Measurements from ENCODE around the gene LGR4.

GRCh38 chr11:27456795-27457329, 15.7 kb downstream of the LGR4 start:
- TF ChIP-seq TRIM28 (IDR thresholded peaks at IDR 0.05; ENCODE audit: borderline replicate concordance, low read length) (no peak), ZNF138 (tag by site-specific recombination; IDR thresholded peaks at IDR 0.05; ENCODE audit: borderline replicate concordance) (no peak), RBAK (tag by site-specific recombination; IDR thresholded peaks at IDR 0.05) (no peak), ZFP41 (tag by site-specific recombination; IDR thresholded peaks at IDR 0.05; ENCODE audit: borderline replicate concordance) (no peak), ZBTB8A (tag by site-specific recombination; IDR thresholded peaks at IDR 0.05) (no peak), ZBTB21 (tag by site-specific recombination; IDR thresholded peaks at IDR 0.05) (no peak), GLIS1 (tag by site-specific recombination; IDR thresholded peaks at IDR 0.05) (no peak)
